Measurements from ENCODE around the gene LAMA2. TPM values are rescaled to one million over a fixed set of nuclear protein-coding genes. Genes with fewer than 3 reads are reported as not detected.

The LAMA2 gene
- total and polyA plus RNA-seq, 2 of the 8 experiments (the other 6 are each of a cell fraction or from before 2014, with no cell fraction given), result 1.3 to 3.8 TPM

GRCh38 chr6:129417416-129418086 is 534.6 kb downstream of the LAMA2 start (continued):
- TF ChIP-seq ATF3 (IDR thresholded peaks at IDR 0.05; ENCODE audit: insufficient read depth, low read depth, low read length) (no peak), RFX5 (IDR thresholded peaks at IDR 0.05; ENCODE audit: borderline replicate concordance, low read depth, low read length) (no peak), BCL11A (IDR thresholded peaks at IDR 0.05; ENCODE audit: low read depth in 2 of 2, low read length in 2 of 2) (no peak), KDM1A (IDR thresholded peaks at IDR 0.05; ENCODE audit: borderline replicate concordance, low read length) (no peak), HDAC2 (IDR thresholded peaks at IDR 0.05; ENCODE audit: borderline replicate concordance in 1 of 2, low read depth in 2 of 2, low read length in 2 of 2) (no peak), ASH2L (IDR thresholded peaks at IDR 0.05; ENCODE audit: low read length) (no peak), EP300 (IDR thresholded peaks at IDR 0.05; ENCODE audit: borderline replicate concordance in 1 of 2, low read depth in 2 of 2, low read length in 2 of 2) (no peak), RAD21 (IDR thresholded peaks at IDR 0.05 in 1 of 2, conservative IDR thresholded peaks at IDR 0.05 in 1 of 2; ENCODE audit: low read depth in 2 of 2, low read length in 2 of 2) (no peak), CEBPB (IDR thresholded peaks at IDR 0.05; ENCODE audit: low read depth, low read length) (no peak), RXRA (IDR thresholded peaks at IDR 0.05; ENCODE audit: insufficient read depth, low read depth, low read length) (no peak)
